GM19463 (cell line): ENCODE data around the gene GREB1L.
"Not testable (repeated sequence)": the region's sequence is repeated elsewhere in the genome, so short reads cannot be mapped to it uniquely, and the experiment has no call there.

Experiments used
- ATAC-seq: cut with Tn5 transposase; IDR thresholded peaks from one replicate; pipeline ENCODE4 v1.9.1; 2021; ENCODE audit warnings: mild to moderate bottlenecking, moderate library complexity; ENCODE audit not compliant: unreplicated experiment

The GREB1L gene

DNA sequence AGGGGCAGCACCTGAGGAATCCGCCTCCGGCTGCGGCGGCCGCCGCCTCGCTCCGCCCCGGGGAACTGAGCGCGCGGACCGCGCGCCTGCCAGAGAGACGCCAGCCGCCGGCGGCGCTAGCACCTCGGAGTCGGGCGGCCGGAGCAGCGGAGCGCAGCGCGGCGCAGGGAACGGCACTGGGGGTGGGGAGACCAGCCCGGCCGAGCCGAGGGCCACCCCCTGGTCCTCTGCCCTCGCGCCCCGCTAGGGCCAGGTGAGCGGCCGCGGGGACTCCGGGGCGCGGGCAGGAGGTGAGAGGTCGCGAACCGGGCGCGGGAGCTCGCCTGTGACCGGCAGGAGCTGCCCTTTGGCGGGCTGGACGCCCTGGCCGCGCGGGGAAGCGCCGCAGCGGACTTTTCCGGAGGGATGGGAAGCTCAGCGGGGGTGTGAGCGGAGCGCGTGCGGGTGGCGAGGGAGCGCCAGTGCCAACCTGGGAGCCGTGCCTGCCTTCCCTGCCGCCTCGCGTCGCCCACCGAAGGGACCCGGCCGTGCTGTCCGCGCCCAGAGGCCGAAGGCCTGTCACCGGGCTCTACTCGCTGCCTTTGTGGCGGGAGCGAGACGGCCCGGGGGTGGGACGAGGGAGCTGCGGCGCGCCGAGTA lies at the start of gene GREB1L:
Gene GREB1L, plus strand, starts transcription at position 92 of the 639 bp plus-strand sequence. CDS start 141,287 bp downstream, outside the sequence.
- no peak for ATAC-seq

DNA sequence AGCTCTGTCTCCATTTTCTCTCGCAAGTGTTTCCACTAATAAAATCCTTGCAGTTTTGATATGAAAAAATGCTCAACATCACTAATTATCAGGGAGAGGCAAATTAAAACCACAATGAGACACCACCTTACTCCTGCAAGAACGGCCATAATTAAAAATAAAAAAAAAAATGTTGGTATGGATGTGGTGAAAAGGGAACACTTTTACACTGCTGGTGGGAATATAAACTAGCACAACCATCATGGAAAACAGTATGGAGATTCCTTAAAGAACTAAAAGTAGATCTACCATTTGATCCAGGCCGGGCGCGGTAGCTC lies 49.8 kb upstream of the GREB1L start:
- no peak for ATAC-seq

DNA sequence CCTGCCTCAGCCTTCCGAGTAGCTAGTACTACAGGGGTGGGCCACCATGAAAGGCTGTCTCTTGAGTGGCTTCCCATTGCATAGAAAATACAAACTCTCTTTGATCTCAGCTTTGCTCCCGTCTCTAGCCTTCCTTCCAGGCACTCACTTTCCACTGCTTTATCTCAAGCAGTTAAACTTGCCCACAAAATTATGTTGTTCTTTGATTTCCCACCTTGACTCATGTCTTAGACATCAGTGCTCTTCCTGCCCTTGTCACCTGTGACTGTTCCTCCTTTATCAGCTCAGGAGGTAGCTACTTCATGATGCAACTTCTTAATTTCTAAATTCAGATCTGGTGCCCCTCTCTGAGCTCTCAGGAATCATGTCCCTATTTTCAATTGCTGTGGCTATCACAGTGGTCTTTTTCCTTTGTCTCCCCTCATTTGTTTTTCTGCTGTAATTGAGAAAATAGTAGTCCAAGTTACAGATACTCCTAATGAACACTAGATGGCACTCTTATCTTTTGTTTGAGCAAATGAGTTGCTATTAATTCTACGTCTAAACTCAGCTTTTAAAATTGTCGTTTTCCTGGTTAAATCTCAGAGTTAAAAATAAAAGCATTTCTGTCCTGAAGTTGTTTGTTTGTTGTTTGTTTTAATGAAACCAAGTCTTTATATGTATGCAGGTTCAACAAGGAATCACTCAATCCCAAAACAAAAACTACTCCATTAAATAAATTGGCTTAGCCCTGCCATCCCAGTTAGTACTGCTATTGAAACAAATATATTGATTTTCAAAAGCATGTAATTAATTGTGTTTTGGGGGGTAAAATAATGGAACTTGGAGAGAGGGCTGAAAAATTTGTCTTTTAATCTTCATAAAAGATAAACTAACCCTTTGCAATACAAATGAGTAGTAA lies 46.9 kb upstream of the GREB1L start:
- ATAC-seq: no peak

DNA sequence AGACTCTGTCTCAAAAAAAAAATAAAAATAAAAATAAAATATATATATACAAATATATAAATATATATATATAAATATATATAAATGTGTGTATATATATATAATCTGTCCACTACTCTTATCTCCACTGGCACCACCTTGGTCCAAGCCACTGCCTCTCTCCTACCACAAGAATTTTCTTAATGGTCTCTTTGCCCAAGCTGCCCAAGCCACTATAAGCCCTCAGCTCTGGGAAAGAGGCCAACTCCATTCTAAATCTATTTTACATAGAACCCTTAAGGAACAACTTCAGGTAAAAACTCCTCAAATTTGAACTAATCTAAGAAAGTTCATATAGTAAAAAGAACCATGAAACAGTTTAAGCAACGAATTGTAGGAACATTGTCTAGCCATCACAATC lies 45.6 kb upstream of the GREB1L start:
- no peak for ATAC-seq

DNA sequence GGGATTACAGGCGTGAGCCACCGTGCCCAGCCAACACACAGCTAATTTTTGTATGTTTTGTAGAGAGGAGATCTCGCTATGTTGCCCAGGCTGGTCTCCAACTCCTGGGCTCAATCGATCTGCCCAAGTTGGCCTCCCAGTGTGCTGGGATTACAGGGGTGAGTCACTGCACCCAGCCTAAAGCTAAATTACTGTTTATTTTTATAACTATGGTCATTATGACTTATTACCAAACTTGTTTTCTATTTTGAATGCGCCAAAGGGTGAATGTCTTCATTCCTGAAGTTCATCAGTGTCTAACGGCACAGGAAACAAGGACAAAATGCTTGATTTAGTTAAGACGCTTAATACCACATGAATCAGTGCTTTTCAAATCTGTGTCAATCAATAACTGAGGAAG lies 38.9 kb upstream of the GREB1L start:
- no peak for ATAC-seq

DNA sequence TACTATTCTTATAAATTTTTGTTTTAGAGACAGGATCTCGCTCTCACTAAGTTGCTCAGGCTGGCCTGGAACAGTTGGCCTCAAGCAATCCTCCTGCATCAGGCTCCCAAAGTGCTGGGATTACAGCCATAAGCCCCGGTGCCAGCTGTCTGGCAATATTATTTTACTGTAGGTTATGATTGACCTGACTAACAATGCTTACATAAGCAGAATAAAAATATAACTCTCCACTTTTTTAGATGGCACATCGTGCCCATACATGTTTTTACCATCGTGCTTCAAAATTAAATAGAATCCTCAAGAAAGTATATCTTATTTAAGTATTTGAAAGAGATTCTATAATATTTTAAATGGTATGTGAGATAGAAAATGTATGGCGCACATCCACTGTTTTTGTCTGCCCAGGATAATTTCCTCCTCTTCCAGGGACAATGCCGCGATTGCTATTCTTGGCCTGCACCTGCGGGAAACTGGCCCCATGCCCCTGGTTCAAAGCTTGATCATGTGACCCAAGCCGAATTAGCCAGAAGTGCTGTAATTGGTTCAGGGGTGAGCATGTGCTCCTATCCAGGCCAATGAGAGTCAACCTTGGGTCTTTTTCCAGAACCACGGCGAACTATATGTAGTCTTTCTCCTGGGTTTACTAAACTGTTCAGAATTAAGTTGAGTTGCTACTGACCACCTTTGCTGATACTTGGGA lies 38.3 kb upstream of the GREB1L start:
- ATAC-seq: no peak

DNA sequence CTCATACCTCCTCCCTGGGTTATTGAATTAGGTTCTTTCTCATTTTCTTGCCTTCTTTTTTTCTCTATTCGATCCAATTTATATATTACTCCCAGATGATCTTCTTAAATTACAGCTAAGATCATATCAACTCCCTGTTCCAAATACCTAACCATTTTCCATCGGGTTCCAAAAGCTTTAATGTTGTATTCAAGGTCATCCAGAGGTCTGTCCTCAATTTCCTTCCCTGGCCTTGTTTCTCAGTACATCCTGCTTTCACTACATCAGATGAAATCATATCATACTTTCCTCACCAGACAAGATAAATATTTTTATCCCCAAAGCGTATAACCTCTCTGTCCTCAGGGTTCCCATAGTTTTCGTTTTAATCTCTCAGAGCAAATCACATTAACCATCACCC lies 36.3 kb upstream of the GREB1L start:
- no peak for ATAC-seq

DNA sequence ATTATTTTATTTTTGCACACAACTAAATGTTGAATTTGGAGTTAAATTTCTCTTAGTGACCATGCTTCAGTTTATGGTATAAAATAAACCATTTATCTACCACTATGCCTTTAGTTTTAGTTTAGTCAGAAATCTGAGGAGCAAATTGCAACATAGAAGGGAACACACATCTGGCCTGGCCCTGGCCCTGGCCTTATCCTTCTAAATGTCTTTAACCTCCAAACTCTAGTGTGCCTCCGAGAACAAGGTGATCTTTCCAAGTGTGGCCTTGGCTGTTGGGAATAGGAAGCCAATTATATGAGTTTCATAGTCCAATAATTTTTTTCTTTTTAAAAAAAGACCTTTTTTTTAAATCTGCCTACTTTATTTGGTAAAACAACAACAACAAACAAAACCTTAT lies 31.8 kb upstream of the GREB1L start:
- ATAC-seq: no peak

DNA sequence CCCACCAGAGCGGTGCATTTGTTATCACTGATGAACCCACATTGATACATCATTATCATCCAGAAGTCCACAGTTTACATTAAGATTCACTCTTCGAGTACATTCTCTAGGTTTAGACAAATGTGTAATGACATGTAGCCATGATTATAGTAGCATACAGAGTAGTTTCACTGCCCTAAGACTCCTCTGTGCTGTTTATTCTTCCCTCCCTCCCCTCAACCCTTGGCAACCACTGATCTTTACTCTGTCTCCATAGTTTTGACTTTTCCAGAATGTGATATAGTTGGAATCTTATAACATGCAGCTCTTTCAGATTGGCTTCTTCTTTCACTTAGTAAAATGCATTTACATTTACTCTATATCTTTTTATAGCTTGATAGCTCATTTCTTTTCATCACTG lies 31.2 kb upstream of the GREB1L start:
- ATAC-seq: no peak

DNA sequence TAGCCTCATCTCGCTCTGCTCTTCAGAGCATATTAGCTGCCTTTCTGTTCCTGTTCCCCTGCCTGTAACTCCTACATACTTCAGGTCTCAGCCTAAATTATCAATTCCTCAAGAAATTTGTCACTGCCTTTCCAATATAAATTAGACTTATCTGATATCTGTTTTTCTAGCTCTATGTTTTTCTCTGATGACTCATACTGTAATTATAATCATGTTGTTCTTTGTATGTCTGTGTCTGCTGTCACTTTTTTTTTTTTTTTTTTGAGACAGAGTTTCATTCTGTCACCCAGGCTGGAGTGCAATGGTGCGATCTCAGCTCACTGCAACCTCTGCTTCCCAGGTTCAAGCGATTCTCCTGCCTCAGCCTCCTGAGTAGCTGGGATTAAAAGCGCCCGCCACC lies 27.6 kb upstream of the GREB1L start:
- not testable (repeated sequence) for ATAC-seq

DNA sequence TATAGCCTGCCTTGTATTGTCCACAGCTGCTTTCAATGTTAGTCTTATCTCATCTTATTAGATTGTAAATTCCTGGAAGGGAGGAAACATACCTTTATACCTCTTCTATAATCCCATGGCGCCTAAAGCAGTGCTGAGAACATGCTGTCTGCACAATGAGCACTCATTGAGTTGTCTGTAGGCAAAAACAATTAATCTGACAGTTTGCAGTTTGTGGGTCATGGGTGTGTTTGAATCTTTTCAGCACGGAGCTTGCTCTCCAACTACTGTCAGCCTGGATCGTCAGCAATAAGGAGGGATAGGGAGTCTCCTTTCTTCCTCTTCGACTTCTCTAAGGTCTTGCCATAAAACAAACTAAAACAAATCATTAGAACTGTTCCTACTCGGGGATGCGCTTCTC lies 26.5 kb upstream of the GREB1L start:
- no peak for ATAC-seq

DNA sequence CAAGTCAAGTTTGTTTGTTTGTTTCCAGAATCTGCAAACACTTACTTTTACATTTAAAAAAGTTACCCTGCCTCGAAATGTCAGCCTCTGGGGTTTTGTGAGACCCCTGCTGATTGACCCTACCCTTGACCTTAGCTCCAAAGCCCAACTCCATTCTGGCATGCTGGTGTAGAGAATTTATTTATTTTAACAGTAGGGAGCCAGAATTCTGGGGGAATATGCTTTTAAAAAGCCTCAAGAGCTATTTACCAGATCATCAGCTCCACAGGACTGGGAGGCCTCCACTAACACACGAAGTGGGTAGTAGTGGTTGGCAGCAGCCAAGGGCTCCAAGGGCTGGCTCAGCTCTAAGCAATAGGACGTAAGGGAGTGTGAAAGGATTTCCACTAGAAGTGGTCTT lies 23.2 kb upstream of the GREB1L start:
- no peak for ATAC-seq

DNA sequence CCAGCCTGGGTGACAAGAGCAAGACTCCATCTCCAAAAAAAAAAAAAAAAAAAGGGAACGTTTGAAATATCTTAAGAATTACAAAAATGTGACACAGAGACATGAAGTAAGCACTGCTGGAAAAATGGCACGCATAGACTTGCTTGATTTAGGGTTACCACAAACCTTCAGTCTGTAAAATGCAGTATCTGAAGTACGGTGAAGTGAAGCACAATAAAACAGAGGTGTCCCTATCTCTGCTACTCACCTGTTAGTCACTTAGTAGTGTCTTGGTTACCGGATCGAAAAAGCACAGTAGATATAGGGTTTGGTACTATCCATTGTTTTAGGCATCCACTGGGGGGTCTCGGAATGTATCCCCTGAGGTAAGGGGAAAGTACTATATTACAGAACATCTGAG lies 11.6 kb upstream of the GREB1L start:
- ATAC-seq: no peak

DNA sequence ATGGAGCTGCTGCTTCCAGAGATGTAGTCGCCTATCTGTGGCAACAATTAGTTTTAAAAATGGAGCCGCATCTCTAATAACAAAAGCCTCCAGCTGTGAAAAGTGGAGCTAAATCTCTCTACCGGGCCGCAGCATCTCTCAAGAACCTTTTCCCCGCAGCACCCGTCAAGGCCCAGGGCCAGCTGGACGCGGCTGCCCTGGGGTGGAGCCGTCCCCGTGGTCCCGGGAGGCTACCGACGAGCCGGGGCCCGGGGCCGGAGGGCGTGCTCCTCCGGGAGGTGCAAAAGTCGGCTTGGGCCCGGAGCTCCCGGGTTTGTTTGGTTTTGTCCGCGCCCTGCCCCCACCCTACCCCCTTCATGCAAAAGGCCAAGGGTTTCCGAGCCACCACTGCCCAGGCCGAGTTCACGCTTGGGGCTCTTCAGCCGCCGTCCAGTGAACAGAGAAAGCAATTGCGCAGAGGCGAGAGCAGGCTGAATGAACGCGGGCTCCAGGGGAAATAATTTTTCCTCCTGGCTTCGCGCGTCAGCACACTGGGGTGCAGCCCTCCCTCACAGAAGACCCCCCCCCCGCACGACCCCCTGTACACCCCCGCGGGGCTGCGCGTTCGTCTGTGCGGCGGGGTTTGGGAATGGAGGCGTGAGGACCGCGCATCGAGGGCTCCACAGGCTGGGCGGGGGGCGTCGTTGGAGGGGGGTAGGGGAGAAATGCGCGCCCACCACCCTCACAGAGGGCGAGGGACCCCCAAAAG lies 557 bp upstream of the GREB1L start:
- ATAC-seq: no peak

DNA sequence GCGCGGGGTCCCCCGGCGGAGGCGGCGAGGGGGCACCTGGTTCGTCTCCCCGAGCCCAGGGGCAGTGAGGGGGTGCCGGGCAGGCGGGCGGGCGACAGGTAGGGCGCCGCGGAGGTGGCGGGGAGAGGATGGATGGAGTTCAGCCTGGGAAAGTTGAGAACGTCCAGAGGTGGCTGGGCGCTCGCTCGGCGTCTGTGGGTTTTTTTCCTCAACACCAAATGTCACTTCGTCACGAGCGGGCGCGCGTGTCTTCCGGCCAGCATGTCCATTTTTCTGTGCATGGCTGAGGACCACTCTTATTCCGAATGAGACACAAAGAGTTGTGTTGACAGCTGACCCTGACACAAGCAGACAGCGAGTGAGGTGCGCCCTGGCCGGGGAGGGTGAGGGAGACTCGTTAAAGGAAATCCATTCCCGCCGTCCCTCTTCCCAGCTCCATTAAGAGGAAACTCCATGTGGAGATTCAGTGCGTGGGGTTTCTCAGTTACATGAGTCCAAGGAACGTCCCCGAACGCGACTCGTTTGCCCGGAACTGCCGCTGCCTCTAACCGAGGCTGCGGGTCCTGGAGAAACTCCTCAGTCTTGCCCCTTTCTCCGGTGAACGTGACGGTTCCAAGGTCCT lies 859 bp downstream of the GREB1L start:
- ATAC-seq: no peak

DNA sequence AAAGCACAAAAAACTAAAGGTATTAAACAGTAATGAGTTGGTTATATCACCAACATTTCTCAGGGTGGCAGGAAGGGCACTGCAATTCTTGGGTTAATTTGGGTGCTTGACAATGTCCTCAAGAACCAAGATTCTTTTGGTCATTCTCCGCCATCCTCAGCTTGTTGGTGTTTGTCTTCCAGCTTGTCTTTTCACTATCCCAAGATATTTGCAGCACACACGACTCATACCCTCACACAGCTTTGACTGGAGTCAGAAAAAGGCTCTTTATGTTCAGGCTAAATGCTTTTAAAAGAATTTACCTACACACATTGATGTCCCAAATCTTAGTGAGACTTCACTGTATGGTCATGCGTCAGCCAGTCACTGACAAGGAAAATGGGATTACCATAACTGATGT lies 12.5 kb downstream of the GREB1L start:
- ATAC-seq: no peak

DNA sequence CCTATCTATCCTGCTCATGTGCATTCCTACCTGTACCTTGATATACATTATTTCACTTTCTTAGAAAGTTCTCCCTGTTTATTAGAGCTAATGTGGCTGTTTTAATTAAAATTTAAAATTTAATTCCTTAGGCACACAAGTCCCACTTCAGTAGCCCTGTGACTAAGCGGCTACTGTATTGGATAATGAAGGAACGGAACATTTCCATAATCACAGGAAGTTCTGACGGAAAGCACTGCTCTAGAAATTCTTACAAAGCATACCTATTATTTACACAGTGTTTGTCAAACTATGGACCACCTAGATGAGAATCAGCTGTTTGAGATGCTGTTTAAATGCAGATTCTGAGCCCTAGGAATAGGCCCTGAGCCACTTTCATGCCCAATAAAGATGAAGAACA lies 13.2 kb downstream of the GREB1L start:
- ATAC-seq: no peak

DNA sequence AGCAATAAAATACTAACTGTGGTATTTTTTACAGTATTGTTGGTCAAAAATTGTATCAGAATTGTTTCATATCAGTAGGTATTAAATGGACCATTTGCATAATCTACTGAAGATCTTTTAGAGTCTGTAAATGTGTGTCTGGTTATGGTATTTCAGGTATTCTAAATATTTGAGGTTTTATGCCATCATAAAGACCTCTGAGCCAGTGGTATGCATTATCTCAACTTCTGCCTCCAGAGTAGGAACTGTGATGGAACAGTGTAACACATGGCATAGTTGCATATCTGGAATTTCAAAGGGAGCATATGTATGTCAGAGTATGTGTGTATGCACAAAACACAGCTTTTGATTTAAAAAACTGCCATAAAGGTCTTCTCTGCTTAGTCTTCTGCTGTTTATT lies 15.4 kb downstream of the GREB1L start:
- no peak for ATAC-seq

DNA sequence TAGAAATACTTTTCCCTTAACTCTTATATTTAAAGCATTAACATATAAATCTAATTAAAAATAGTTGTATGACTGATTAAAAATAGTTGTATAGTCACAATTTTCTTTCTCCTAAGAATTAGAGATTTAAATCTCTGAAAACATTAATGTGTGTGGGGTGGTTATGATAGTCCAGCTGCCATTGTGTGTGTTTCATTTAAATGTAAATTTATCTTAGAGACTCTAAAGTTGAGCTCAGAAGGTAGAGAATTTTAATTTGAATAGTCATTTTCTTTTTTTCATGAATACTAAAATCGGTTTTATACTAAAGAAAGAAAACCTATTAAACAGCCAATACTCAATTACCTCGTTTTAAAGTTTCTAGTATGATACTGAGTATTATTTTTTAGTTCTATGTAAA lies 18.6 kb downstream of the GREB1L start:
- ATAC-seq: no peak

DNA sequence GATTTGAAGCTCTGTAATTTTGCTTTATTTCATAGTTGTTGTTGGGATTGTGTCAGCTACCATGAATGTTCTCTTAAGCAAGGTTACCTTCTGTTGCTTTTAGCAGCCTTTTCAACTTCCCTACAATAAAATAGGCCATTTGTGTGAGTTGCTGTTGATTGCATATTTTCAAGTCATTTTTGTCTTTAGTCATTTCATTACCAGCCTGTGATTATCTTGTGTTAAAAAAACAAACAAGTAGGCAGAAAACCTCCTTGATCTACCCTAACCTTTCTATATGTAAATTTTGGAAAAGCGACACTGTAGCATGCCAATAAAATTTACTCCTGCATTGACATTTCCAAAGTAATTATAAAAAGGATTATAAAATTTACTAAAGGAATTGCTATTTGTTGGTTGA lies 19.3 kb downstream of the GREB1L start:
- no peak for ATAC-seq

DNA sequence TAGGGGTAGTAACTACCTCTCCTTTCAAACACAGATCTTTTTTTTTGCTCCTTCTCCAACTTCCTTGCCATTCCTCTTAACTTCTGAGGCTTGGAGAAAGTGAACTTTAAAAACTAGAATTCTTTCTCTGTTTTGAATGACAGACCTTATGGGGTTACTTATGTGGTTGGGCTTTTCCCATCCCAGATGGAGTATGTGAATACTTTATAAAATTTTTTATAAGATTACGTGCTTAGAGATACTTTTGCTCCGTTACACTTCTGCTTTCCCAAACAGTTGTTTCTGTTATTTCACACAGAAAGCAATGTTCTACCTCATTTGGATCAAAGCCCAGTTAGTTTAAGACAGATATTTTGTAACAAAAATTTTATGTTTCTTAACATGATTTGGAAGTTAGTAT lies 20.2 kb downstream of the GREB1L start:
- ATAC-seq: no peak
